ENCODE data around the gene SLC22A3. TPM values are rescaled to one million over a fixed set of nuclear protein-coding genes. Genes with fewer than 3 reads are reported as not detected.
"Not testable (repeated sequence)": the region's sequence is repeated elsewhere in the genome, so short reads cannot be mapped to it uniquely, and the experiment has no call there.

SLC22A3 gene
- total RNA-seq, 1 experiment from 2014 or later = 0.07 TPM

DNA sequence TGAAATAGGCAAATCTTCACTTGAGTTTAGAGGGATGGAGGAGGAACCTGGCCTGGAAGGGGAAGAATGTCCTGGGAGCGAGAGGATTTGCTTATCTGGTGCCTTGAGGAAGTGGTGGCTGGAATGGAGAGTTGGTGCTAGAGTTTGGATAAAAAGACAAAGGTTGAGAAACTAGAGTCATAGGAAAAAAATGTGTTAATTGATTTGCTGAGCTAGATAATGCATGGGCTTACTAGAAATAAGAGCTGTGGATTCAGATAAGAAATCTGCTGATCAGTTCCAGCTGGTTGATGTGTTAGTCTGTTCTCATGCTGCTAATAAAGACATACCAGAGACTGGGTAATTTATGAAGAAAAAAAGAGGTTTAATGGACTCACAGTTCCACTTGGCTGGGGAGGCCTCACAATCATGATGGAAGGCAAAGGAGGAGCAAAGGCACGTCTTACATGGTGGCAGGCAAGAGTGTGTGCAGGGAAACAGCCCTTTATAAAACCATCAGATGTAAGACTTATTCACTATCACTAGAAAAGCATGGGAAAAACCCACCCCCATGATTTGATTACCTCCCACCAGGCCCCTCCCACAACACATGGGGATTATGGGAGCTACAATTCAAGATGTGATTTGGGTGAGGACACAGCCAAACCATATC lies 45.6 kb upstream of the SLC22A3 start:
- RAD21 ChIA-PET (ENCODE audit: low non-redundant PET in 1 of 2, low total read pairs in 2 of 2, uncharacterized antibody in 2 of 2, unreplicated experiment in 2 of 2); BruUV-seq (replicated peaks); CTCF ChIA-PET; H3K4me1 ChIP-seq (ENCODE audit: control insufficient read depth in 1 of 2, insufficient read depth in 2 of 2, low read length in 2 of 2); H3K79me2 ChIP-seq (ENCODE audit: insufficient read depth, low read length); POLR2A ChIA-PET; DNase-seq (ENCODE audit: low read depth, low spot score); ATAC-seq; intact Hi-C loops (cut with micrococcal nuclease); H3K9me3 ChIP-seq (ENCODE audit: control insufficient read depth in 1 of 2, insufficient read depth in 1 of 2, low read depth in 1 of 2, low read length in 2 of 2); H2AFZ ChIP-seq (ENCODE audit: low read depth, low read length, poor library complexity, severe bottlenecking); H3K9ac ChIP-seq (ENCODE audit: low read length); H4K20me1 ChIP-seq (ENCODE audit: insufficient read depth); H3K27ac ChIP-seq (ENCODE audit: low read depth, low read length); H3K4me2 ChIP-seq (ENCODE audit: low read length); H3K4me3 ChIP-seq (replicated peaks in 1 of 2; ENCODE audit: low read depth in 1 of 2, low read length in 2 of 2); H3K27me3 ChIP-seq (ENCODE audit: insufficient read depth, low read length); H3K9me2 ChIP-seq (ENCODE audit: insufficient read depth); H3K36me3 ChIP-seq (ENCODE audit: control insufficient read depth in 1 of 2, insufficient read depth in 2 of 2, low read length in 2 of 2): not testable (repeated sequence)

DNA sequence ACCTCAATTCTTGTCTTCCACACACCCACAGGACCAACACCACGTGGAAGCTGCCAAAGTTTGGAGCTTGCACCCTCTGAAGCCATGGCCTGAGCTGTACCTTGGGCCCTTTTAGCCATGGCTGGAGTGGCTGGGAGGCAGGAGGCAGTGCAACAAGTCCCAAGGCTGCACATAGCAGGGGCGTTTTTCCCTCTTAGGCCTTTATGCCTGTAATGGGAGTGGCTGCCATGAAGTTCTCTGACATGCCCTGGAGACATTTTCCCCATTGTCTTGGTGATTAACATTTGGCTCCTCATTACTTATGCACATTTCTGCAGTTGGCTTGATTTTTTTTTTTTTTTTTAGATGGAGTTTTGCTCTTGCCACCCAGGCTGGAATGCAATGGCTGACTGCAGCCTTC lies 44.4 kb upstream of the SLC22A3 start:
- no peak overlapping the region for H3K27ac ChIP-seq (ENCODE audit: low read depth, low read length)
- no peak for TF ChIP-seq ELF1 (IDR thresholded peaks at IDR 0.05; ENCODE audit: borderline replicate concordance, low read depth)
- TF ChIP-seq POLR2AphosphoS5 (IDR thresholded peaks at IDR 0.05; ENCODE audit: low read depth, low read length) = no peak
- no peak for TF ChIP-seq SIN3A (IDR thresholded peaks at IDR 0.05; ENCODE audit: low read depth)
- TF ChIP-seq SRF (IDR thresholded peaks at IDR 0.05; ENCODE audit: low read depth) = no peak
- no peak for TF ChIP-seq EZH2phosphoT487 (IDR thresholded peaks at IDR 0.05; ENCODE audit: borderline replicate concordance)
- TF ChIP-seq CEBPB (IDR thresholded peaks at IDR 0.05; ENCODE audit: low read depth) = no peak
- TF ChIP-seq, protein P1, sequence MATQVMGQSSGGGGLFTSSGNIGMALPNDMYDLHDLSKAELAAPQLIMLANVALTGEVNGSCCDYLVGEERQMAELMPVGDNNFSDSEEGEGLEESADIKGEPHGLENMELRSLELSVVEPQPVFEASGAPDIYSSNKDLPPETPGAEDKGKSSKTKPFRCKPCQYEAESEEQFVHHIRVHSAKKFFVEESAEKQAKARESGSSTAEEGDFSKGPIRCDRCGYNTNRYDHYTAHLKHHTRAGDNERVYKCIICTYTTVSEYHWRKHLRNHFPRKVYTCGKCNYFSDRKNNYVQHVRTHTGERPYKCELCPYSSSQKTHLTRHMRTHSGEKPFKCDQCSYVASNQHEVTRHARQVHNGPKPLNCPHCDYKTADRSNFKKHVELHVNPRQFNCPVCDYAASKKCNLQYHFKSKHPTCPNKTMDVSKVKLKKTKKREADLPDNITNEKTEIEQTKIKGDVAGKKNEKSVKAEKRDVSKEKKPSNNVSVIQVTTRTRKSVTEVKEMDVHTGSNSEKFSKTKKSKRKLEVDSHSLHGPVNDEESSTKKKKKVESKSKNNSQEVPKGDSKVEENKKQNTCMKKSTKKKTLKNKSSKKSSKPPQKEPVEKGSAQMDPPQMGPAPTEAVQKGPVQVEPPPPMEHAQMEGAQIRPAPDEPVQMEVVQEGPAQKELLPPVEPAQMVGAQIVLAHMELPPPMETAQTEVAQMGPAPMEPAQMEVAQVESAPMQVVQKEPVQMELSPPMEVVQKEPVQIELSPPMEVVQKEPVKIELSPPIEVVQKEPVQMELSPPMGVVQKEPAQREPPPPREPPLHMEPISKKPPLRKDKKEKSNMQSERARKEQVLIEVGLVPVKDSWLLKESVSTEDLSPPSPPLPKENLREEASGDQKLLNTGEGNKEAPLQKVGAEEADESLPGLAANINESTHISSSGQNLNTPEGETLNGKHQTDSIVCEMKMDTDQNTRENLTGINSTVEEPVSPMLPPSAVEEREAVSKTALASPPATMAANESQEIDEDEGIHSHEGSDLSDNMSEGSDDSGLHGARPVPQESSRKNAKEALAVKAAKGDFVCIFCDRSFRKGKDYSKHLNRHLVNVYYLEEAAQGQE (IDR thresholded peaks at IDR 0.05; ENCODE audit: low read depth) = no peak
- no peak for TF ChIP-seq FOSL1 (IDR thresholded peaks at IDR 0.05; ENCODE audit: low read depth)
- TF ChIP-seq JUND (IDR thresholded peaks at IDR 0.05) = no peak
- no peak for TF ChIP-seq EGR1 (IDR thresholded peaks at IDR 0.05; ENCODE audit: low read depth)
- ATAC-seq (no peak), DNase-seq (ENCODE audit: low read depth, low spot score) (no peak)
- H3K9ac ChIP-seq (ENCODE audit: low read length) = no peak overlapping the region
- no peaks in the 10 kb centered on the region for H3K79me2 ChIP-seq (ENCODE audit: insufficient read depth, low read length)
- H3K36me3 ChIP-seq (ENCODE audit: control insufficient read depth in 1 of 2, insufficient read depth in 2 of 2, low read length in 2 of 2) = no peaks in the 10 kb centered on the region
- no peak overlapping the region for H3K4me2 ChIP-seq (ENCODE audit: low read length)
- ChIA-PET POLR2A (no interaction called here), RAD21 (ENCODE audit: low non-redundant PET in 1 of 2, low total read pairs in 2 of 2, uncharacterized antibody in 2 of 2, unreplicated experiment in 2 of 2) (no interaction called here), CTCF (no interaction called here)
- peaks cover 0 to 8% of the 10 kb centered on the region in 2 experiments; a peak in 2 of 4 replicates for H3K4me1 ChIP-seq (ENCODE audit: control insufficient read depth in 1 of 2, insufficient read depth in 2 of 2, low read length in 2 of 2)
- H3K9me3 ChIP-seq (ENCODE audit: control insufficient read depth in 1 of 2, insufficient read depth in 1 of 2, low read depth in 1 of 2, low read length in 2 of 2) = no peaks in the 10 kb centered on the region
- intact Hi-C loops (cut with micrococcal nuclease) = no loop called here
- H3K9me2 ChIP-seq (ENCODE audit: insufficient read depth) = no peaks in the 10 kb centered on the region
- no peaks in the 10 kb centered on the region for H4K20me1 ChIP-seq (ENCODE audit: insufficient read depth)
- H2AFZ ChIP-seq (ENCODE audit: low read depth, low read length, poor library complexity, severe bottlenecking) = no peak overlapping the region
- no TSS peak for BruUV-seq (replicated peaks)
- no peak overlapping the region for H3K4me3 ChIP-seq (replicated peaks in 1 of 2; ENCODE audit: low read depth in 1 of 2, low read length in 2 of 2)
- no peaks in the 10 kb centered on the region for H3K27me3 ChIP-seq (ENCODE audit: insufficient read depth, low read length)
